Common myeloid progenitor, CD34-positive (primary cell): ENCODE measurements around the gene SNX33.
A peak's percentile ranks its signal among the peaks of the same experiment; 100 is the strongest.
"Not testable (repeated sequence)": the region's sequence is repeated elsewhere in the genome, so short reads cannot be mapped to it uniquely, and the experiment has no call there.

ENCODE experiments used
- CTCF ChIA-PET: fragments of 350-600 bp; sonication (Branson Sonifier 250); formaldehyde crosslinking; loops from one replicate; lab custom pipeline; 2021; ENCODE audit warnings: antibody characterized with exemption; lab: Charles Lee
- POLR2A ChIA-PET: fragments of 350-600 bp; sonication (Branson Sonifier 250); formaldehyde crosslinking; loops from one replicate; lab custom pipeline; 2021; ENCODE audit warnings: antibody characterized with exemption; lab: Charles Lee
- DNase-seq, 3 donors: peaks; one replicate each; pipeline versions ENCODE4 v3.0.0 to v3.0.0-alpha.2; 2013
- H3K27ac ChIP-seq, 2 experiments: 1 replicate in 1 of 2; 2 replicates in 1 of 2; pipeline ENCODE4 v1.7.0; 2013; ENCODE audit warnings: inconsistent platforms in 2 of 2, low read length in 2 of 2, mild to moderate bottlenecking in 2 of 2, low read depth in 1 of 2, moderate library complexity in 1 of 2; ENCODE audit not compliant: severe bottlenecking in 2 of 2, insufficient read depth in 1 of 2, poor library complexity in 1 of 2
- H3K27me3 ChIP-seq, 5 experiments: replicated peaks in 2 of 5; 1 replicate in 3 of 5; 2 replicates in 2 of 5; pipeline versions ENCODE4 v1.6.1 to v1.7.0; 2013; ENCODE audit warnings: low read length in 4 of 5, mild to moderate bottlenecking in 2 of 5, moderate library complexity in 2 of 5, inconsistent platforms in 1 of 5; ENCODE audit not compliant: insufficient read depth in 5 of 5, control insufficient read depth in 4 of 5
- H3K36me3 ChIP-seq, 4 experiments: 1 replicate in 2 of 4; 2 replicates in 2 of 4; pipeline versions ENCODE4 v1.6.1 to v1.7.0; 2013; ENCODE audit warnings: low read length in 3 of 4, control low read depth in 1 of 4, mild to moderate bottlenecking in 1 of 4; ENCODE audit not compliant: control insufficient read depth in 4 of 4, insufficient read depth in 4 of 4
- H3K4me1 ChIP-seq, 4 experiments: 1 replicate in 3 of 4; 2 replicates in 1 of 4; pipeline versions ENCODE4 v1.6.1 to v1.7.1; 2013; ENCODE audit warnings: low read length in 3 of 4, mild to moderate bottlenecking in 3 of 4, control low read depth in 1 of 4, inconsistent platforms in 1 of 4, moderate library complexity in 1 of 4; ENCODE audit not compliant: control insufficient read depth in 4 of 4, insufficient read depth in 4 of 4; ENCODE audit errors: control extremely low read depth in 1 of 4
- H3K4me3 ChIP-seq, 7 experiments: 1 replicate in 4 of 7; 2 replicates in 3 of 7; pipeline versions ENCODE4 v1.5.1 to v1.7.0; 2013; ENCODE audit warnings: mild to moderate bottlenecking in 7 of 7, low read length in 6 of 7, moderate library complexity in 6 of 7, inconsistent platforms in 2 of 7, low read depth in 2 of 7, control low read depth in 1 of 7; ENCODE audit not compliant: insufficient read depth in 4 of 7, control insufficient read depth in 1 of 7; ENCODE audit errors: extremely low read depth in 1 of 7
- H3K9me3 ChIP-seq, 5 experiments: 1 replicate in 4 of 5; 2 replicates in 1 of 5; pipeline versions ENCODE4 v1.6.1 to v1.7.1; 2013; ENCODE audit warnings: low read length in 4 of 5, mild to moderate bottlenecking in 2 of 5, inconsistent platforms in 1 of 5, low read depth in 1 of 5, moderate library complexity in 1 of 5; ENCODE audit not compliant: control insufficient read depth in 4 of 5, insufficient read depth in 2 of 5; ENCODE audit errors: control extremely low read depth in 1 of 5
- WGBS: methylation state at CpG from one replicate; pipeline ENCODE4 v1.1.5; 2013; ENCODE audit not compliant: insufficient coverage; 5-methylcytosine and 5-hydroxymethylcytosine counted together

Gene SNX33

DNA sequence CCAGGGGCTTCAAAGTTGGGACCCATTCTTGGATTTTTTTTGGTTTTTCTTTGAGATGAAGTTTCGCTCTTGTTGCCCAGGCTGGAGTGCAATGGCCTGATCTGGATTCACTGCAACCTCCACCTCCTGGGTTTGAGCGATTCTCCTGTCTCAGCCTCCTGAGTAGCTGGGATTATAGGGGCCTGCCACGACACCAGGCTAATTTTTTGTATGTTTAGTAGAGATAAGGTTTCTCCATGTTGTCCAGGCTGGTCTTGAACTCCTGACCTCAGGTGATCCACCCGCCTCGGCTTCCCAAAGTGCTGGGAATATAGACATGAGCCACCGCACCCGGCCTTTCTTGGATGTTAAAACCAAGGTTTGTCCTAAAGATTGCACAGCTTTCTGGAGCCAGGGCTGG lies 13.8 kb upstream of the SNX33 start:
- H3K9me3 ChIP-seq, DNase-seq, POLR2A ChIA-PET, H3K27ac ChIP-seq, H3K4me3 ChIP-seq, H3K27me3 ChIP-seq: not testable (repeated sequence)
- WGBS, result 100% methylated on average over 6 of the region's 7 CpGs
- peaks cover 5 to 20% (median 15%) of the 10 kb centered on the region in 4 experiments for H3K4me1 ChIP-seq
- CTCF ChIA-PET, result interaction anchor here (1.0 kb wide), 1 partner anchor 8 kb away, joined by 3 read pairs; the partner anchor contains the start of gene SNUPN
- peaks cover 0 to 13% (median 4%) of the 10 kb centered on the region in 4 experiments for H3K36me3 ChIP-seq

DNA sequence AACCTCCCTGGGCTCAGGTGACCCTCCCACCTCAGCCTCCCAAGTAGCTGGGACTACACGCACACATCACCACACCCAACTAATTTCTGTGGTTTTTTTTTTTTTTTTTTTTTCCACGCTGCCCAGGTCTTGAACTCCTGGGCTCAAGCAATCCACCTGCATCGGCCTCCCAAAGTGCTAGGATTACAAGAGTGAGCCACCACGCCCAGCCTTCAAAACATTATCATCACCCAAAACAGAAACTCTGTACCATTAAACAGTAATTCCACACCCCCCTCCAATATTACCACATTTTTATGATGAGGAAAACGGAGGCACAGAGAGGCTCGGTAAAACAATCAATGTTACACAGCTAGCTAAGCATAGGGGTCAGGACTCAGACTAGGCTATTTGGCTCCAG lies 11.7 kb upstream of the SNX33 start:
- ChIA-PET CTCF (interaction anchor here (1.4 to 1.7 kb wide), 2 partner anchors 10 to 38 kb away, joined by 3 to 6 read pairs; partner anchors contain the start of gene SNUPN), POLR2A (no interaction called here)
- H3K4me1 ChIP-seq, result peaks cover 10 to 37% (median 27%) of the 10 kb centered on the region in 4 experiments
- DNase-seq, result no peak
- no peak overlapping the region for H3K4me3 ChIP-seq
- H3K27me3 ChIP-seq, result no peaks in the 10 kb centered on the region
- 90% methylated on average over 5 of the region's 6 CpGs for WGBS
- peaks cover 0 to 13% (median 4%) of the 10 kb centered on the region in 4 experiments for H3K36me3 ChIP-seq
- no peaks in the 10 kb centered on the region for H3K9me3 ChIP-seq
- no peak overlapping the region for H3K27ac ChIP-seq

GRCh38 chr15:75637245-75638009 lies 10.3 kb upstream of the SNX33 start:
- peaks cover 10 to 37% (median 27%) of the 10 kb centered on the region in 4 experiments for H3K4me1 ChIP-seq
- POLR2A ChIA-PET, result no interaction called here
- no peak for DNase-seq
- WGBS, result 56% methylated on average over 3 of the region's 4 CpGs
- H3K36me3 ChIP-seq, result peaks cover 0 to 13% (median 4%) of the 10 kb centered on the region in 4 experiments
- H3K27ac ChIP-seq, result peak overlapping the region in 1 of 2 experiments; percentile 86
- no peaks in the 10 kb centered on the region for H3K9me3 ChIP-seq
- H3K4me3 ChIP-seq, result peak overlapping the region in 2 of 7 experiments; percentile 84 to 99
- no peaks in the 10 kb centered on the region for H3K27me3 ChIP-seq
- CTCF ChIA-PET, result interaction anchor here (1.2 to 5.3 kb wide), 7 partner anchors 10 to 96 kb away, joined by 3 to 31 read pairs (median 9); partner anchors contain the start of gene SNUPN

GRCh38 chr15:75639191-75639708 lies 8.5 kb upstream of the SNX33 start:
- WGBS, result 0% methylated on average over 11 of the region's 16 CpGs
- peaks cover 0 to 13% (median 4%) of the 10 kb centered on the region in 4 experiments for H3K36me3 ChIP-seq
- H3K4me1 ChIP-seq, result peaks cover 10 to 37% (median 27%) of the 10 kb centered on the region in 4 experiments
- ChIA-PET POLR2A (interaction anchor here (0.9 to 3.5 kb wide), 2 partner anchors 13 to 32 kb away, joined by 4 to 17 read pairs; partner anchors contain the start of gene SNUPN), CTCF (interaction anchor here (1.1 to 5.3 kb wide), 10 partner anchors 12 to 271 kb away, joined by 3 to 31 read pairs (median 8); partner anchors contain the start of genes MAN2C1, SIN3A and SNUPN)
- peak overlapping the region; percentile 77 to 99 (median 84) for H3K4me3 ChIP-seq
- peak overlapping the region; percentile 54 to 86 for H3K27ac ChIP-seq
- no peaks in the 10 kb centered on the region for H3K27me3 ChIP-seq
- peak in 2 of 3 donors; percentile 41 to 44 for DNase-seq
- no peaks in the 10 kb centered on the region for H3K9me3 ChIP-seq

- POLR2A ChIA-PET, result interaction anchor here (0.9 to 3.5 kb wide), 3 partner anchors 14 to 186 kb away, joined by 4 to 17 read pairs (median 4); partner anchors contain the start of gene SNUPN
- H3K27ac ChIP-seq, result peak within 1 kb of the TSS; percentile 54 to 86
- peaks cover 10 to 37% (median 27%) of the 10 kb centered on the region in 4 experiments for H3K4me1 ChIP-seq
- WGBS, result under 1% methylated on average over 74 of the region's 83 CpGs
- peak; percentile 97 to 99 (median 99) for DNase-seq
- CTCF ChIA-PET, result interaction anchor here (0.8 to 5.3 kb wide), 15 partner anchors 10 to 272 kb away, joined by 3 to 31 read pairs (median 4); partner anchors contain the start of genes MAN2C1, PTPN9, SIN3A and SNUPN
- H3K36me3 ChIP-seq, result peaks cover 0 to 13% (median 4%) of the 10 kb centered on the region in 4 experiments
- H3K9me3 ChIP-seq, result no peaks in the 10 kb centered on the region
- H3K27me3 ChIP-seq, result no peaks in the 10 kb centered on the region
- H3K4me3 ChIP-seq, result peak within 1 kb of the TSS; percentile 77 to 99 (median 84)
Observed at GRCh38 chr15:75639709-75640482, 7.8 kb upstream of the SNX33 start, which contains the start of gene IMP3. IMP3 (minus strand) TSS chr15:75640224; CDS start chr15:75640168, 56 bp downstream.

DNA sequence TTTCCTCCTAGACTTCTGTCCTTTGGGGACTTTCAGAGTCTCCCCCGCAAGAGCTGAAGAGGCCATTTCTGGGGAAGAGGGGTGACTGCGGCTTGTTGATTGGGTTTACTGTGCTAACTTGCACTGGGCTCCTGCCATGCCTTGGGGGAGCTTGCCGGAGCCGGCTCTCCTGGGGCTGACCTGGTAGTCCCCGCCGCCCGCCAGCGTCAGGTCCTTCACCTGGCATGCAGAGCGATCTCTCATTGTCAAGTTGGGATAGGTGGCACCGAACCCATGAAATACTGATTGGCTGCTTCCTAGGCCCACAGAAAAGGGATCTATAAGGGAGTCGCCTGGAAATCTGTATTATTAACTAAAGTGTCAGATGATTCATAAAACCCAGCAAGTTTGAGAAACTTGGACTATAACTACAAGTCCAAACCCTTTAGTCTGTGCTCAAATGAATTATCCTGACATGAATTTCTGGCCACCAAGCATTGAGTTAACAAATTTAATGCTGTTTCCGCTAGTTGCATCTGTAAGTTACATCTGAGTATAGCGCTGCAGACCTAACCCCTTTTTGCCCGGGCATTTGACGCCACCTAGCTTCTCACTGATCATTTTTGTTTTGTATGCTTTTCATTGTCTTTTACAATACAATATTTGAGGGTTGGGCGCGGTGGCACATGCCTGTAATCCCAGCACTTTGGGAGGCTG lies 7.1 kb upstream of the SNX33 start:
- DNase-seq, result peak; percentile 80 to 89 (median 85)

More for the DNA sequence above, 7.1 kb upstream of the SNX33 start:
- POLR2A ChIA-PET, result interaction anchor here (1.4 to 3.5 kb wide), 2 partner anchors 14 to 187 kb away, joined by 4 to 17 read pairs; partner anchors contain the start of gene SNUPN
- H3K4me1 ChIP-seq, result peaks cover 10 to 37% (median 27%) of the 10 kb centered on the region in 4 experiments
- H3K36me3 ChIP-seq, result peaks cover 0 to 13% (median 4%) of the 10 kb centered on the region in 4 experiments
- H3K4me3 ChIP-seq, result peak overlapping the region; percentile 45 to 99 (median 84)
- no peaks in the 10 kb centered on the region for H3K9me3 ChIP-seq
- CTCF ChIA-PET, result interaction anchor here (0.8 to 5.3 kb wide), 14 partner anchors 11 to 273 kb away, joined by 3 to 31 read pairs (median 4); partner anchors contain the start of genes MAN2C1, PTPN9, SIN3A and SNUPN
- H3K27me3 ChIP-seq, result no peaks in the 10 kb centered on the region
- H3K27ac ChIP-seq, result peak overlapping the region; percentile 54 to 86
- WGBS, result 0% methylated on average over 11 of the region's 17 CpGs
